CD4-positive, alpha-beta T cell treated with Interferon gamma for 1 hour (primary cell): Measurements from ENCODE around the gene CRYGS.
A peak's percentile ranks its signal among the peaks of the same experiment; 100 is the strongest.
"Not testable (repeated sequence)": the region's sequence is repeated elsewhere in the genome, so short reads cannot be mapped to it uniquely, and the experiment has no call there.

Source experiments
- DNase-seq: peaks from one replicate; pipeline ENCODE4 v3.0.0-alpha.2; 2020

CRYGS gene

DNA sequence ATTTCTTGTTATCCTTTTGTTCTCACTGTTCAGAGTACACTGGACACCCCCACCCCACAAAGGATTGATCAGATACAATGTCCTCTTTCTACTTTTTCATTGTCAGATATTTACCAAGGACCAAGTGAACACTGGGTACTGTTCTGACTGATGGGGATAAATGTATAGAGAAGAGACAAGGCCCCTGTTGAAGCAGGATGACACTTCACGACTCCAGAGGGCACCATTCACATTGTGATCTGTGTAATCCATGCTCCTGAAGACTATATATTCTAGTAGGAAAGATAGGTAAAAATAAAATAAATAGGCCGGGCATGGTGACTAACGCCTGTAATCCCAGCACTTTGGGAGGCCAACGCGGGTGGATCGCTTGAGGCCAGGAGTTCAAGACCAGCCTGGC is 7.2 kb upstream of the CRYGS start:
- no peak for DNase-seq

DNA sequence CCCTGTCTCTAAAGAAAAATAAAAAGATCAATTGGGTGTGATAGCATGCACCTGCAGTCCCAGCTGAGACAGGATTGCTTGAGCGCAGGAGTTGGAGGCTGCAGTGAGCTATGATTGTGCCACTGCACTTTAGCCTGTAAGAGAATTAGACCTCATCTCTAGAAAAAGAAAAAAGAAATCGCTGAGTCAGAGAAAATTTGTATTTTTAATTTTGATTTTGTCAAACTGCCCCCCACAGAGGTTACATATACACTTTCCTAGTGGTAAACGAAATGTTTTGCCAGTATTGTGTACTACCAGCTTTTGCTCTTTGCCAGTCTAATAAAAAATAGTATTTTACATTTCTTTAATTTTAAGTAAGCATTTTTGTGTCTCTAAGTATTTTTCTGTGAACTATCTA is 5.3 kb upstream of the CRYGS start:
- DNase-seq = no peak

DNA sequence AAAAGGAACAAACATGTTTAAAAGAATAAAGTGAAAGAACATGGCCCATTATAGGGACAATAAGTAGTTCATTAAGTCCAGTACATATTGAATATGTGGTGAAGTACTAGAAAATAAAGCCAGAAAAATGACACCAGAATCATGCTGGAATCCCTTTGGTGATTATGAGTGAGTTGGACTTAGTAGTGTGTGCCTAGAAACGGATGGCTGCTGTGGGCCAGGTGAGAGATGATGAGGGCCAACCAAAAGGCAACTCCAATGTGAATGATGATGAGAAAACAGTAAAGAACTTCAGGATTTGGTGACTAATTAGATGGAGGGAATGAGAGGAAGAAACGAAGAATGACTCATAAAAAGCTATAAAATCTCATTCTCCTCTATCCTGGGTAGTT is 3.3 kb downstream of the CRYGS start:
- no peak for DNase-seq

DNA sequence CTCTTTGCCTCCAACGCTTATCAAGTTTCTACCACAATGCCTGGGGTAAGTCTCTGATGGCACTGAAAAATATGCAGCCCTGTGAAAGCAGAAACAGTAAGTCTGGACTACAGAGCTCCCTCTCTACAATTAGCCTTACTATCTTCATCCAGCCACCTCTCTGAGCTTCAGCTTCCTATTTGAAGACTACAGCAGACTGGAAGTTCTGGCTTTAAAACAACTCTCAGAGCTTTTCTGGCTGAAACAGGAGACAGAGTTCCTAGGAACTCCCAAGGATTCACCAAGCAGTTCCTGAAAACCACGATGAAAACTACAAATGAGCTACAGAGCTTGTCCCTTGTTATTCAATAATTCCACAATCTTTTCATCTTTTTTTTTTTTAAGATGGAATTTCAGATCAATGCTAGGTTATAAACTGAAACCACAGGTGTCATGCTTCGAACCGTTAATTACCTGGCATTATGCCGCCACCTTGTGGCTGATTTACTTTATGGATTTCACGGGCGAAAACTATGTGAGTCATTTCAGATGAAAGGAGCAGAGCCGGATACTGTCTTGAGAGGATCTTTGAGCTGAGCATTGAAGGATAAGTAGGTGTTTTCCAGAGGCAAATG is 3.9 kb downstream of the CRYGS start:
- DNase-seq = peak; percentile 75

DNA sequence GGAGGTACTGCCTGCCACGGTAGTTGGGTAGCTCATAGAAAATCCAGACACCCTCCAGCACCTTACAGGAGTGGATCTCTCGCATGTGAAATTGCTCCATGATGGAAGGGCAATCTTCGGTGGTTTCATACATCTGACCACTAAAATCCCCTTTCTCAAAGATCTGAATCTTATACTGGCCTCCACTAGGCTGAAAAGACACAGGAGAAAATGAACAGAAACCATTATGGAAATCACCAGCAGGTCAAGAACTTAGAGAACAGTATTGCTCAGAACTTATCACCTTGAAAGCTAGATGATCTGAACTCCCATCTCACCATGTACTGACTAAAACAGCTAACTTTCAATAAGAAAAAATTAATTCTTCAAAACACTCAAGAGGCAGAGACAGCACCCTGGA is 5.4 kb downstream of the CRYGS start:
- no peak for DNase-seq

DNA sequence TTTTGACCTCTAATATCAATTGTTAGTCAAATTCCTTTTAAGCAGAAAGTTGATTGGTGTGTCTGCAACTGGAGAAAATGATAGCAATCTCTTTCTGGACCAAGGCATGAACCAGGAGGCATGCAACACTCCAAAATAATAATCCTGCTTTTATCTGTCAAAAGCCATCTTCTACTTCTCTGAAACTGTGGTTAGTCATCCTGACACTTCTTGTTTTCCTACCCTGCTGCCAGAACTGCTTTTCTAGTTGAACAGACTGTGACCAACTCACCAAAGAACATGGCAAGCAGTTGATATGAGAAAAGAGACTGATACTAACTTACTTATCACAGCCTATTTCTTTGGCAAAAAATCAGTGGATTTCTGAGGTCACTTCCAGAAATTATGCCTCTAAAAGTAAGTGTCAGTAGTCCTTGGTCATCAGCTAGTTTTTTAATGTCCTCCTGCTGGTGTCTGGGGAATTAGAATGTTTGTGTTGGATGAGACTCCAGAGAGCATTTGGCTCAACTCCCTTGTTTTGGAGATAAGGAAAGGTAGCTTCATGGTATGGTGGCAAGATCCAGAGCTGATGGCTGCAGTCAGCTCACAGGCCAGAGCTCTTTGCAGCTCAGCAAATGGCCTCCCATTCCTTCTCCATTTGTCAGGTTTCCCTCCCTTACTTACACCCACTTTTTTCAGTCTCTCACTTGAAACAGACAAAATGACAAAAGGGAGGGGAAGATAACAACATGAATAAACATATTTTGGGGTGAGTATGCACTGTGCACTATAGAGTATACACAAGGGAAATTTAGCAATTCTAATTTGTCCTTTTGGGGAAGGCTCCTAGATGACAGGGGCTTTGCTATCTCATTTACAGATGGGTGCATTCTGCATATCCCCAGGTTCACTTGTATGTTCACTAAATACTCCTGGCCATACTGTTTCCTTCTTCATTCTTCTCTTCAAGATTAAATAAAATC is 7.0 kb downstream of the CRYGS start:
- DNase-seq = no peak

DNA sequence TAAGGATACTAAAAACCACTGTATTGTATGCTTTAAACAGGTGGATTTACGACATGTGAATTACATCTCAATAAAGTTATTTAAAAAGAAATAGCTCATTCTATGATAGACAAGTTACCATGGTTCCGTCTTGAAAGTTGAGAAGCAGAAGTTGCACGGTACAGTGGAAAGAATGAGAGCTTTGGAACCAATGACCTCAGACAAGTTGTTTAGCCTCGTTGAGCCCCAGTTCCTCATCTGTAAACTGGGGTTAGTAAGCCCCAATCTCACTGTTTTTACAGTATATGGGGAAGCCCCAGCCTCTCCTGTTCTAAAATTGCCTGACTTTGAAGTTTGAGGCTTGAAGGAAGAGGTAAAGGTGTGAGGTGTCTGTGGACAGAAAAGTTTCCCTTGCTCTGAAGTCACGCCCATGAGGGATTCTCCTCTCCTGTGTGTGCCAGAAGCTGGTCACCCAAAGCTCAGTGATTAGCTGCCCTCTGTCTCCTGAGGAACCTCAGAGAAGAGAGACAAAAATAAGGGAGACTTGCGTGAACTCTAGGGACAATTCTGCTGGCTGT is 10.0 kb downstream of the CRYGS start:
- peak; percentile 58 for DNase-seq

DNA sequence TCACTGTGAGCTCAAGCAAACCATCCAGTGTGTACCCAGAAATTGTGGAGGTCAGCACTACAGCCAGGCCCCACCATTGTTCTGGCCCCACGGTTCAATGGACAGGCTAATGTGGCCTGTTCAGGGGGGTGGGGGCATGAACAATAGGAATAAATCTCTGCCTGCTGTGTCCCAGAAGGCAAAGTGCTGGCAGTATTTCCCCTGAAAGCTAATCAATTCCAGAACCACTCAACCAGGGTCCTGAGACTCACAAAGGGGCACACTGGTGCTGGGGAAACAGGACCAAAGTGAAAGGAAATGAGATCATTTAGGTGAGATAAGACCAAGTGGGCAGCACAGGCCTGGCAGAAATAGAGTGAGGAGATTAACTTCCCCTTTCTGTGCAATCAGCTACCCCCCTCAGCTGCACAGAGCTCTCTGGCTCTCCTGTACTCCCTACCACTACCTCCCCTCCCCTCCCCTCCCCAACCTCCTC is 11.5 kb downstream of the CRYGS start:
- peak; percentile 40 for DNase-seq

- not testable (repeated sequence) for DNase-seq
Observed at GRCh38 chr3:186531694-186532093, 12.5 kb downstream of the CRYGS start.

GRCh38 chr3:186530415-186530814 is 13.8 kb downstream of the CRYGS start:
- no peak for DNase-seq

GRCh38 chr3:186529201-186529999 is 14.8 kb downstream of the CRYGS start:
- DNase-seq = peak; percentile 13

- DNase-seq = peak; percentile 52
Observed at GRCh38 chr3:186526256-186526606, 17.9 kb downstream of the CRYGS start.

GRCh38 chr3:186525369-186526255 is 18.6 kb downstream of the CRYGS start:
- no peak for DNase-seq

DNA sequence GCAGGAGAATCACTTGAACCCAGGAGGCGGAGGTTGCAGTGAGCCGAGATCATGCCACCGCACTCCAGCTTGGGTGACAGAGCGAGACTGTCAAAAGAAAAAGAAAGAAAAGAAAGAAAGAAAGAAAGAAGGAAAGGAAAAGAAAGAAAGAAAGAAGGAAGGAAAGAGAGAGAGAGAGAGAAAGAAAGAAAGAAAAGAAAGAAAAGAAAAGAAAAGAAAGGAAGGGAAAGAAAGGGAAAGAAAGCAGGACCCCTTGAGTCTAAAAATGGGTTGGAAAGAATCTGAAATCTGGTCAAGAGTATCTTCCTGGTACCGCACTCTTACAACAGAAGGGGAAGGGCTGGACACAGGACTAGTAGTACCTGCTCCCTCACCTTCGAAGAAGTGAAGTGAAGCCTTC is 19.6 kb downstream of the CRYGS start:
- no peak for DNase-seq

GRCh38 chr3:186523434-186523833 is 20.7 kb downstream of the CRYGS start:
- DNase-seq = no peak

GRCh38 chr3:186523022-186523421 is 21.2 kb downstream of the CRYGS start:
- DNase-seq = no peak

DNA sequence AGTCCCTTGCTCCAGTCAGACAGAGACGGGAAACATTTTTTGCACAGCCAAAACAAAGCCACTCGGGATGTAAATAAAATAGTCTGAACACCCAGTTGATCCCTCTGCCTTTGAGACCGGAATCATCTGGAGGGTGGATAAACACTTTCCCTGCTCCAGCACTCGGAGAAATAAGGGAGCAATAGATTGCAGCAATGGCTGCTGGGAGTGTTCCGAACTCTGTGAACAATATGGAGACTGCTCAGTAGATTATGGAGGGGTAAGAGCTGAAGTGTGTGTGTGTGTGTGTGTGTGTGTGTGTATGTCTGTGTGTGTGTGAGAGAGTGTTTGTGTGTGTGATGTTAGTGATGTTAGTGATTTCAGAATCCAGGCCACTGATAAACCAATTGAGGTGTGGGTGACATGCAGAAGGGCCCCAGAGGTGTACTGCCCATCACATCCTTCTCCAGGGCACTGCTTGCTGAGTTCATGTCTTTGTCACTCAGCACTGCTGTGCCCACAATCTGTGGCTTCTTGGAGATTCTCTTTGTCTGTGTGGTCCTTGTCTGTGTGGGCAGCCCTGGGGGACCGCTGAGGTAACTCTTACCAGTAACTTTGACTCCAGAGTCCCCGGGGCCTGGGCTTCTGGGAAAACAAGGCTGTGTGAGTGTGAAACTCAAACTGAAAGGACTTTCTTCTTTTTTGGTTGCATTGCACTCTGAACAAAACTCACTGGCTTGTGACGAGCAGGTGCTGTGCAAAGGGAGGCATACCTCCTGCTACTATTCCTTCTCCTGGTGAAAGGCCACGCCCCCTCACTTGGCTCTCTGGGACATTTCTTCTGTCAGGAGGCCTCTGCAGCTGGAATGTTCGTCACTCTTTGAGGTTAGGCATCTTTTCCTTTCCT is 23.0 kb downstream of the CRYGS start:
- DNase-seq = no peak

DNA sequence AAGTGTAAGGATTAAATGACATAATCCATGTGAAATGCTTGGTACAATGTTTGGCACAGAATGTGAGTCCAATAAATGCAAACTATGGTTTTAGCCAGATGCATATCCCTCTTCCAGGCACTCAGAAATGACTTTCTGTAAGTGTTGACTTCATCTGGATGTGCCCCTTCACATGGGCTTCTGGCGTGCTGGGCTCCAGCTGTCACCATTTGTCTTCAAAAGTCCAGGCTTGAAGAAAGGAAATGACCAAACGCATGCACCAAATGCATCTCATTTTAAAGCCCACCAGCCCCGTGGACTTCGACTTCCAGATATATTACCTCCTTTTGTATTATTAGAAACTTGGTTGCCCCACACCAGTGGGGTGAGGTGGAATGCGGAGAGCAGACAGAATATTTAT is 23.7 kb downstream of the CRYGS start:
- DNase-seq = no peak

DNA sequence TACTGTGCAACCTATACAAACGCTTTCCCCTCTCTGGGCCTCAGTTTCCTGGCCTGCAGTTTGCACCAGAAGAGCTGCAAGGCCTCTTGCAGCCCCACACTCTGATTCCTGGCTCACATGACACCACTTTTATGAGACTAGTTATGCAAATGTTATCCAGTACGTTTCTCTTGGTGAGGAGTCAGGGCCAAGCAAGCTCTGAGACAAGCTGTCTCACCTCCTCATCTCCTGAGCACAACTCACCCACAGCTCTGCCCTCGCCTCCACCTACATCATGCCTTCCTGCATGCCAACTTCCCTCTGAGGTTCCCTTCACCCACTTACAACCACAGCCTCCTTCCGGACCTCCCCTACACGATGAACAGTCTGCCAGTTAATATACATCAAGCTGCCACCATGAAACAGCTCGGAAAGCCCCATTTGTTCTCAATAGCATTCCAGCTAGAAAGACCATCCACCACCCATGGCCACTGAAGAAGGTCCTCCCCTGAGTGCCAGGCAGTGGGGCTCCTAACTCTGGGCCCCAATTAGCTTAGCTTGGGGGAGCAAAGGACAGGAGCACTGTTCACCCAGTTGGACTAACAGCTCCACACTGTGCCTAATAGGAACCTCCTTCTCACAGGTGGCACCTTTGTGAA is 25.0 kb downstream of the CRYGS start:
- peak; percentile 76 for DNase-seq

DNA sequence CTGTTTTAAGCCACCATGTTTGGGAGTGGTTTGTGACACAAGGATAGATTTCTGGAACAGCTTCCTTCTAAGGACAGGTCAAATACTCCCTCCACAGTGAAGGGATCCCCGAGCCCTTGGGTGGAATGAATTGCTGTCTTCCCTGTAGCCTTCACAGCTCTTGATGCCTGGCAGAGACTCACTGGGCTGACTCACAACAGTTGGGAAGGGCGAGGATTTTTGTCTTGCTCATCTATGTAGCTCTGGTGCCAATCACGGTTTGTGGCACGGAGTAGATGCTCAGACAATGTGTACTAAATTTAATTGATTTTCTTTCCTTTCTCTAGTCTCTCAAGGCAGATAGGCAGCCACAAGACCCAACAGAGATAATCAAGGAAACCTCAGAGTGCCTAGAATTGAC is 27.0 kb downstream of the CRYGS start:
- DNase-seq = no peak

- DNase-seq = no peak
Observed at GRCh38 chr3:186516646-186517045, 27.5 kb downstream of the CRYGS start.
